HG03354 (cell line): Measurements from ENCODE around the gene TEAD2.

ENCODE experiments used
- ATAC-seq: cut with Tn5 transposase; IDR thresholded peaks from one replicate; pipeline ENCODE4 v1.9.1; 2021; ENCODE audit warnings: mild to moderate bottlenecking; ENCODE audit not compliant: unreplicated experiment, poor library complexity, severe bottlenecking

TEAD2 gene

DNA sequence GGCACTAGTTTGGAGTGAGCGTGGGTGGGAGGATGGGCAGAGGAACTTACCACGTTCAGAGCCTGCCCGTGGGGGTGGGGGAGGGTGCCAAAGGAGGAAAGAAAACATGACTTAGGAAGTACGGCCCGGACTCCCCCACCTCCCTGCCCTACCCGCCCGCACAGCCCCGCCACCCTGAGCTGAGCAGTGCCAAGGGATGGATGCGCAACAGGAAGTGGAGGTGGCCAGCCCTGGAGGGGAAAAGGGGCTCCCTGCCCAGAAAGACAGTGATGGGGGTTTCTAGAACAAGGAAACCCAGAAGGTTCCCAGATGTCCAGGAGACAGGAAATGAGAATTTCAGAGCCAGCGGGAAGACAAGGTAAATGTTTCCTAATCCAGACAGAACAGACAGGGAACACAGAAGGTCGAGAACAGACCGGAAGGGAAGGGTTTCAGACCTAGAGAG is 6.3 kb downstream of the TEAD2 start:
- ATAC-seq, result no peak

DNA sequence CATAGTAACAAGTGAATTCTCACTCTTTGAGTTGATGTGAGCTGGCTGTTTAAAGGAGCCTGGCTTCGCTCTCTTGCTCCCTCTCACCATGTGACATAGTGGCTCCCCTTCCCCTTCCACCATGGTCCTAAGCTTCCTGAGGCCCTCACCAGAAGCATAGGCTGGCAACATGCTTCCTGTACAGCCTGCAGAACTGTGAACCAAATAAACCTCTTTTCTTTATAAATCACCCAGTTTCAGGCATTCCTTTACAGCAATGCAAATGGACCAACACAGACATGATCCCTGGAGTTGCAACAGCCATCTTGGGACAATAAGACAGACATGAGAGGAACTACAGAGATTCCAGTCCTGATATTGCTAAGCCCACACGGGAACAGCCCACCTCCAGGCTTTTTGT is 12.6 kb downstream of the TEAD2 start:
- no peak for ATAC-seq

- ATAC-seq, result no peak
These were observed 13.7 kb downstream of the TEAD2 start for GRCh38 chr19:49348305-49349189.

DNA sequence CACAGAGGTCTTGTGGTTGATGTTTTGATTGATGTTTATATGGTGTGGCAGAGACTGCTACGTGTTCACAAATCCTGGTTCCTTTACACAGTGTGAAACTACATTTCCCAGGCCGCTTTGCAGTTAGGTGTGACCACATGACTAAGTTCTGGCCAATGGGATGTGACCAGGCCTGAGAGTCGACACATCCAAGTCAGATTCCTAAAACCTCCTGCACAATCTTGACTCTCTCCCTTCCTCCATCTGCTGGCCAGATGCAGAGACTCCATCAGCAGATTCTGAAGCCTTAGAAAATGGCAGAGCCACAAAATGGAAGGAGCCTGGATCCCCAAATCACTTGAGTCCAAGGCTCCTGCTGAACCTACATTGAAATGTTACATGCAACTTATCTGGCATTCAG is 14.4 kb downstream of the TEAD2 start:
- no peak for ATAC-seq

DNA sequence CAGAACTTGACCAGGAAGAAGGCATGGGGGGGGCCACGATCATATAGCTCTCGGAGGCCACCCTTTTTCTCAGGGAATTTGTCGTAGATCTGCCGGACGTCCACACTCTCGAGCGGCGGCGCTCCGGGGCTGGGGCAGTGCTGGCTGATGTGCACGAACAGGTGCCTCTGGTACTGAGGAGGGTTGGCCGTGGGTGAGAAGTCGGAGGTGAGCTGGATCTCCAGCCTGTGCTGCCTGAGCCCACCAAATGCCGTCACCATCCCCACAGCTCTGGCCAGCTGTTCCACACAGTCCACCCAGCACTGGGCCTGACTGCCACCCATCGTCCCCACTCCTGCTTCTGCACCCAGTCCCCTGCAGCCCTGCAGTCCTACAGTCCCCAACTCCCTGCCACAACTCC is 15.0 kb downstream of the TEAD2 start:
- no peak for ATAC-seq

- ATAC-seq, result no peak
These were observed 17.5 kb downstream of the TEAD2 start for GRCh38 chr19:49344505-49345423.

DNA sequence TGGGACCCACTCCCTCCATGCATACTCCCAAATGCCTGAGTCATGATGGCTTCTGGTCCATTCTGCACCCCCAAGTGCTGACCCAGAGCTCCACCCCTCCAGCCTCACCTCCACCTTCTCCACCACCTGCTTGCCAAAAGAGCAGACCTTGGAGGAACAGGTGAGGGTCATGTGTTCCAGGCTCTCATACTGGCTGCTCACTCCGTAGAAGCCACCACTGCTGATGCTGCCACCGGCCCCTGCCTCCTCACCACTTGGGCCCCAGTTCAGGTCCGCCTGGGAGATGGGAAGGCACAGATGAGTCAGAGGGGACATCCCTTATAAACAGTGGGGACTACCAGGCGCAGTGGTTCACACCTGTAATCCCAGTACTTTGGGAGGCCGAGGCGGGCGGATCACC is 19.1 kb downstream of the TEAD2 start:
- ATAC-seq, result no peak

- no peak for ATAC-seq
These were observed 19.9 kb downstream of the TEAD2 start for GRCh38 chr19:49342291-49342721.

DNA sequence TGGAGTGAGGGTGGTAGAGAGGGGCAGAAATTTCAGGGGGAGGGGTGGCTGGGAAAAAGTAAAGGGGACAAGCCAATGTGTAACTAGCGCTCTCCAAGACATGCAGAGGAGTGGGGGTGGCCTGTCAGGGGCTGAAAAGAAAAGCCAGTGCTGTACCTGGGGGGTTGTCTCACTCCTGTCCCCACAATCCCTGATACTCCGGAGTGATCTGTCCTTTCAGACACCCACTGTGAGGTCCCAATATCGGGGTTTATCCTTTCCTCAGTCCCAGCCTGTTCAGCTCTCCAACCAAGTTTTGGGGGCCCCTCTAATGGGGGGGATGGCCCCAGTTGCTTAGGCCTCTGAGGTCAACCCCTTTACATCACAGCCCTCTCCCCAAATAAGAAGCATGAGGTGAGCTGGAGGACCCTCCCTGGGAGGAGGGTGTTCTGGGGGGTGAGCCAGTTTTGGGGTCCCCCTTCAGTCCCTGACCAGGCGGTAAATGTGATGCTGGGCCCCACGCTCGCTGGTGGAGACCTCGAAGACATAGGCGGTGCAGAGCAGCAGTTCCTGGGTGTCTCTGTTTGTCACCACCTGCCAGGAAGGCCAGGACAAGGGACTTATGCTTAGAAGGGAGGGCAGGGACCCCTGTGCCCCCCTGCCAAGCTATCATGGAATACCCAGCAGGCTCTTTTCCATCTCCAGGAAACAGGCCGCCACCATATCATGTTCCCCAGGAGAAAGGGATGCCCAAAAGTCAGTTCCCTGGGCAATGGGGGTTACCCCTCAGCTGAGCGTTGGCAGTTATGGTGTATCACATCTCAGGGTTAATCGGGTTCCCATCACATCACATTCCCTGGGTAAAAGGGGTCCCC is 21.1 kb downstream of the TEAD2 start:
- ATAC-seq, result no peak

- peak; percentile 73 for ATAC-seq
These were observed 21.9 kb downstream of the TEAD2 start for GRCh38 chr19:49340069-49340864.

GRCh38 chr19:49339301-49340068 is 22.7 kb downstream of the TEAD2 start:
- ATAC-seq, result no peak

- ATAC-seq, result no peak
These were observed 23.4 kb downstream of the TEAD2 start for GRCh38 chr19:49338691-49339300.

- no peak for ATAC-seq
These were observed 24.1 kb downstream of the TEAD2 start for GRCh38 chr19:49338023-49338677.

DNA sequence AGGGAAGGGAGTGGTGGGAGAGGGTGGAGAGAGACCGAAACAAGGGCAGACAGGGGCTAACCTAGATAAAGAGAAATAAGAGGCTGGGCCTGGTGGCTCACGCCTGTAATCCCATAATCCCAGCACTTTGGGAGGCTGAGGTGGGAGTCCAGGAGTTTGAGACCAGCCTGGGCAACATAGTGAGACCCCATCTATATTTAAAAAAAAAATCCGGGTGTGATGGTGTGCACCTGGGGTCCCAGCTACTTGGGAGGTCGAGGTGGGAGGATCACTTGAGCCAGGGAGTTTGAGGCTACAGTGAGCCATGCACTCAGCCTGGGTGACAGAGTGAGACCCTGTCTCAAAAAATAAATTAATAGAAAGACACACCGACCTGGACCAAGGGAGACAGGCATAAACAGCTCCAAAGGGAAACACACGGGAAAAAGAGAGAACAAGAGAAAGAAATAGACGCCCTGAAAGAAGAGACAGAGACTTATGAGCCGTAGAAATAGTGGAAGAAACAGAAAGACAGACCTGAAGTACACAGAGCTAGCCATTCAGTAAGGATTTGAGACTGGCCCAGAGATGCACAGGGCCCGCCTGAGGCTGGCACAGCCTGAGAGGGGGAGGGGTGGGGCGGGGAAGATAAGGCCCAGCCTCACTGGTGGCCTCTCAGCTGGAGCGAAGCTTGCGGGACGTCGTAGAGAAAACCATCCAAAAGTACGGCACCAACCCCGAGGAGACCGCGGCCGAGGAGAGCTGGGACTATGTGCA is 24.8 kb downstream of the TEAD2 start:
- ATAC-seq, result no peak

DNA sequence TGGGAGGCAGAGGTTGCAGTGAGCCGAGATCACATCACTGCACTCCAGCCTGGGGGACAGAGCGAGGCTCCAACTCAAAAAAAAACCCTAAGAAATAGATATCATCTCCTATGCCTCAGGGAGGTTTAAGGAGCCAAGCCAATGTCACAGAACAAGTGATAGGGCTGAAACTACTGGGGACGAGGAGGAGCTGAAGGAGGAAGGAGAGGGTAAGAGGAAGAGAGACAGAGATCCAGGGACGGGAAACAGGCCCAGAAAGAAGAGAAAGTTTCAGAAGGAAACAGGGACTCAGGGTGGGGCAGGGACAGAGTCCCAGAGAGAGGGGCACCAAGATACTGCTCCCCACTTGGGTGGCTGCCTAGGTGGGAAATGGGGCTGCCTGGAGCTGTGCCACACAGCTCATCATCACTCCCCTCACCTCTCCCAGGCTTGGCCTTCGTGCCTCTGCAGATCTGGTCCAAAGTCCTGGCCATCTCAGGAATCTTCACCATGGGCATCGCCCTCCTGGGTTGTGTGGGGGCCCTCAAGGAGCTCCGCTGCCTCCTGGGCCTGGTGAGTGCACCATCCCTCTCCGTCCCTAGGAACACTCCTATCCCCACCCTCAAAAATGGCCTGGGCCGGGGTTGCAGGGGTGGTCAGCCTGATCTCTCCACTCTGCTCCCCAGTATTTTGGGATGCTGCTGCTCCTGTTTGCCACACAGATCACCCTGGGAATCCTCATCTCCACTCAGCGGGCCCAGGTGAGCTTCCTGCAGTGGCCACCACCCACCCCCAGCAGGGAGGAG is 25.5 kb downstream of the TEAD2 start:
- ATAC-seq, result no peak
